HG03342 (cell line): ENCODE measurements around the gene SLC2A14.
"Not testable (repeated sequence)": the region's sequence is repeated elsewhere in the genome, so short reads cannot be mapped to it uniquely, and the experiment has no call there.

ENCODE experiments used
- ATAC-seq: cut with Tn5 transposase; IDR thresholded peaks from one replicate; pipeline ENCODE4 v1.9.1; 2021; ENCODE audit warnings: mild to moderate bottlenecking, moderate library complexity; ENCODE audit not compliant: unreplicated experiment

SLC2A14 gene

DNA sequence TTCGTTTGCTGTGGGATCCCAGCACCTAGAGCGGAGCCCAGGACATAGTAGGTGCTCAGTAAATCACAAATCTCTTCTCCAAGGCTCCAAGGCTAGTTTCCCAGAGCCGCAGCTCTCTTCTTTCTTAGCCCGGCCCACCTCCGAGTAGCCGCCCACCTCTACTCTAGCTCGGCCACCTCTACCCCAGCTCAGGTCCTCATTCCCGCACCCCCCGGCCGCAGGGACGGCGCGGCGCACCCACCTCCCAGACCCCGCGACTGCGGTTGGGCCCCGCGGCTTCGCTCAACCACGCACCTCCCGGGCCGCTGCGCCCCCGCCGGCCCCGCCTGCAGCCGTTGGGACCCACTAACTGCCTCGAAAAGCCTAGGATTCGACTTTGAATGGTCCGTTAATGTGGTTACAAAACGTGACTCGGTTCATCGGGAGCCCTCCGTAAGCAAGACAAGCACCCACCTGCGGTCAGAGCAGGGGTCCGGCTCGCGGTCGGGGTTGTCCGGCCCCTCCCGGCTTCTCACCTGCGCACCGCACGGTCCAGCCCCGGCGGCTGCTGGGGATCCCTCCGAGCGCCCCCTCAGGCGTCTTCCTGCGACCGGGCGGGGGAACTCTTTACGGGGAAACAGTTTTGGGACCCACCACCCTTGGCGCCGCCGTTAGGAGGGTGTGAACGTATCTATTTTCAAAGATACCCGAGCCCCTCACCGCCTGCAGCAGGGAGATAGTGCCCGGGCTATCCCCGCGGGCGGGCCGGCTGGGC lies at the start of gene SLC2A14:
TSS of gene SLC2A14 (minus strand) at position 350 of the 754 bp plus-strand sequence. CDS start 3,035 bp downstream, outside the sequence.
- ATAC-seq, result no peak

GRCh38 chr12:7921181-7921580 lies 48.5 kb upstream of the SLC2A14 start:
- not testable (repeated sequence) for ATAC-seq

DNA sequence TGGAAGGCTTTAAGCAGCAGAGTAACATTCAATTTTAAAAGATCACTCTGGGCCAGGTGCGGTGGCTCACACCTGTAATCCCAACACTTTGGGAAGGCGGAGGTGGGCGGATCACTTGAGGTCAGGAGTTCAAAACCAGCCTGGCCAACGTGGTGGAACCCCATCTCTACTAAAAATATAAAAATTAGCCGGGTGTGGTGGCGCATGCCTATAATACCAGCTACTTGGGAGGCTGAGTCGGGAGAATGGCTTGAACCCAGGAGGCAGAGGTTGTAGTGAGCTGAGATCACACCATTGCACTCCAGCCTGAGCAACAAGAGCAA lies 45.5 kb upstream of the SLC2A14 start:
- ATAC-seq, result not testable (repeated sequence)

DNA sequence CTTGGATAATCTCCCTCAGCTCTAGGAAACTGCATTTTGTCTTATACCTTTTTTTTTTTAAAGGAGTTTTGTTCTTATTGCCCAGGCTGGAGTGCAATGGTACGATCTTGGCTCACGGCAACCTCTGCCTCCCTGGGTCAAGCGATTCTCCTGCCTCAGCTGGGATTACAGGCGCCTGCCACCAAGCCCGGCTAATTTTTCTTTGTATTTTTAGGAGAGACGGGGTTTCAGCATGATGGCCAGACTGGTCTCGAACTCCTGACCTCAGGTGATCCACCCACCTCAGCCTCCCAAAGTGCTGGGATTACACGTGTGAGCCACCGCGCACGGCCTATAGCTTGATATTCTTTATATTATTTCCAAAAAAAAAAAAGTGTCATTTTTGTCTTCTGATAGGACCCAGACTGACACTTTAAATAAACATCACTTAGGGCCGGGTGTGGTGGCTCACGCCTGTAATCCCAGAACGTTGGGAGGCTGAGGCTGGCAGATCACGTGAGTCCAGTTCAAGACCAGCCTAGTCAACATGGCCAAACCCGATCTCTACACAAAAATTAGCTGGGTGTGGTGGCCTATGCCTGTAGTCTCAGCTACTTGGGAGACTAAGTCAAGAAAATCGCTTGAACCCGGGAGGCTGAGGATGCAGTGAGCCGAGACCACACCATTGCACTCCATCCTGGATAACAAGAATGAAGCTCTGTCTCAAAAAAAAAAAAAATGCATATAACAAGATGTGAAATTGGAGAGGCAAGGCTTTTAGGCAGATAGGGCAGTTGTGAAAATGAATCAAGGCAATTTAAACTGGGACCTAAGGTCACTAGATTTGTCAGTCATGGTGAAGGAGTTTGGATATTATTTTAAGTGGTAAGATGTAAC lies 44.9 kb upstream of the SLC2A14 start:
- ATAC-seq, result no peak

DNA sequence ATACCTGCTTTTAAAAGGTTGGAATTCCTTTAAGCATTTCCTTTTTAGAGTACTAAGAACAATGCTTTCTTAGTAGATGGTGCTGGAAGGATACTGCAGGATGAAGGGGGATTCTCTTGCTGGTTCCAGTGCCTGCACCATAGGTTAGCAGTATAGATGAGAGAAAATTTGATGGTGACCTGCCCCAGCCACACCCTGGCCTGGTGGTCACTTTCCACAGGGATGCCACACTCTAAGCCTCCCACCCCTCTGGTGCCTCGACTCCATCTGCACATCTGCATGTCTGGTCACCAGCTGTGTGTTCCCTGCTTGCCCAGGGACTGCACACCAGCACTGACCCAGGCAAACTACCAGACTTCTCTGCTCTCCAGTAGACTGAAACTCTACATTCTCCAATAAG lies 44.2 kb upstream of the SLC2A14 start:
- ATAC-seq, result no peak

DNA sequence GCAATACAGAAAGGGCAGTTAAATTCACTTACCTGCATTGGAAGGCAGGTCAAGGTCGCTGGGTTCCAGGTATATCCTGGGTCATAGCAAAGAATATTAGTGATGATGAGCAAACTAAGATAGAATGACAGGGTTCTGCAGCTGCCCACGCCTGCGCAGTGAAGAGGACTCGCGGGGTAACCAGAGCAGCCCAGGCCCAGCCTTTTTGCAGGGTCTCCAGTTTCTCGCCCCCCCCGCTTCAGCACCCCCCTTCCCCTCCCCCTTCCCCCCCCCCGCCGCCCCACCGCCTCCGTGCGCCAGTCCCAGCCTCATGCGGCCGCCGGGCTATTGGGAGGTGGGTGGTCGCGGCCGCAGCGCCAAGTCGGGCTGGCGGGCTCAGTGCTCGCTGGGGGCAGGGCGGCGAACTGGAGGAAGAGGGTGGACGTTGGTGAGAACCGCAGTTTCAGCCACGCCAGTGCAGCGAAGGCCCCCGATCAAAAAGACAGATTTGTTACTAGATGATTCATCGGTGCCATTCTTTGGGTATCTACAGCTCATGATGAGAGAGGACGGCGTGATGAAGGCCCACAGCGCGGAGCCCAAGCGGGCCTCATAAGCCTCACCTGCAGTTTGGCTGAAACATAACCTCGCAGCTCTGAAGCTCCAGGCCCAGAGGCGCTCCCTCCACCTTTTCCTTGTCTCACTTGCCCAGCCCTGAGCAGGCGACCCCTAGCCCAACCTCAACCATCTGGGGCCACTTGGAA lies 43.1 kb upstream of the SLC2A14 start:
- no peak for ATAC-seq

DNA sequence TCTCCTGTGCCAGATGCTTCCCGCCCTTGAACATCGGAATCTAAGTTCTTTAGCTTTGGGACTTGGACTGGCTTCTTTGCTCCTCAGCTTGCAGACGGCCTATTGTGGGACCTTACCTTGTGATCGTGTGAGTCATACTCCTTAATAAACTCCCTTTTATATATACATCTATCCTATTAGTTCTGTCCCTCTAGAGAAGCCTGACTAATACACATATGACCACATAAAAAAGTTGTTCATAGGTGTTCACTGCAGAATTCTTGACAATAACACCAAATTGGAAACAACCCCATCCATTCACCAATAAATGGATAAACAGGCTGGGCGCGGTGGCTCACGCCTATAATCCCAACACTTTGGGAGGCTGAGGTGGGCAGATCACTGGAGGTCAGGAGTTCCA lies 37.4 kb upstream of the SLC2A14 start:
- ATAC-seq, result not testable (repeated sequence)

DNA sequence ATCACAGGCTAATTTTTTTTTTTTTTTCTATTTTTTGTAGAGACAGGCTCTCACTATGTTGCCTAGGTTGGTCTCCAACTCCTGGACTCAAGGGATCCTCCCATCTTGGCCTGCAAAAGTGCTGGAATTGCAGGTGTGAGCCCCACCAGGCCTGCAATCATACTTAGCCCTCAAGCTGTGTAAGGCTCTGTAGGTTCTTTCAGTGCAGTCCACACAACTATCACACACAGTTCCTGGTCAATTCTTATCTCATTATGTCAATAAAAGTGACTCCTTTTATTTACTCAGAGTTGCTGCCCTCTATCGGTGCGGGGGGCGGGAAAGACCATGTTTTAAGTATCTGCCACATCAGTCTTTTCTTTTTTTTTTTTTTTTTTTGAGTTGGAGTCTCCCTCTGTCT lies 34.3 kb upstream of the SLC2A14 start:
- ATAC-seq, result no peak

- not testable (repeated sequence) for ATAC-seq
Observed at GRCh38 chr12:7906303-7906702, 33.6 kb upstream of the SLC2A14 start.

- ATAC-seq, result not testable (repeated sequence)
Observed at GRCh38 chr12:7905600-7906125, 32.9 kb upstream of the SLC2A14 start.

- no peak for ATAC-seq
Observed at GRCh38 chr12:7905071-7905470, 32.4 kb upstream of the SLC2A14 start.

DNA sequence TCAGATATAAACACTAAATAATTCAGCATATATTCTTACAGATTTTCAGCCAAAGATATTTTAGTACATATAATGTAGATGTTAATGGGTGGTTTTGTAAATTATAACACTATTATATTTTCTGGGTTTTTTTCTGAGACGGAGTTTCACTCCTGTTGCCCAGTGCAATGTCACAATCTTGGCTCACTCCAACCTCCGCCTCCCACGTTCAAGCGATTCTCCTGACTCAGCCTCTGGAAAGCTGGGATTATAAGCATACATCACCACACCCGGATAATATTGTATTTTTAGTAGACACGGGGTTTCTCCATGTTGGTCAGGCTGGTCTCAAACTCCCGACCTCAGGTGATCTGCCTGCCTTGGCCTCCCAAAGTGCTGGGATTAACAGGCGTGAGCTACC lies 29.7 kb upstream of the SLC2A14 start:
- ATAC-seq, result not testable (repeated sequence)

GRCh38 chr12:7899755-7900154 lies 27.0 kb upstream of the SLC2A14 start:
- ATAC-seq, result no peak

DNA sequence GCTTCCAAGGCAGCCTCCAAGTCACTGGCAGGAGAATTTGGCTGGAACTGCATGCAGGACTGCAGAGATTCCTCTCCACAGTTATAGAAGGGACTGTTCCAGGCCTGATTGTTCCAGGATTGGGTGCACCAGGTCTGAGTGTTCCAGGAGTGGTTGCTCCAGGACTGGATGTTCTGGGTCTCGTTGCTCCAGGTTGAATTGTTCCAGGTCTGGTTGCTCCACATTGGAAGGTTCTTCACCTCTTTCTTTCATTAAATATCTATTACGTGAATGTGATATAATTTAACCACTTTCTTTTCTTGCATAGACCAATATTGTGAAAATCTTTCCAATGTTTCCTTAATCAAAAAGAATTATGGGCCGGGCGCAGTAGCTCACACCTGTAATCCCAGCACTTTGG lies 24.0 kb upstream of the SLC2A14 start:
- ATAC-seq, result not testable (repeated sequence)

DNA sequence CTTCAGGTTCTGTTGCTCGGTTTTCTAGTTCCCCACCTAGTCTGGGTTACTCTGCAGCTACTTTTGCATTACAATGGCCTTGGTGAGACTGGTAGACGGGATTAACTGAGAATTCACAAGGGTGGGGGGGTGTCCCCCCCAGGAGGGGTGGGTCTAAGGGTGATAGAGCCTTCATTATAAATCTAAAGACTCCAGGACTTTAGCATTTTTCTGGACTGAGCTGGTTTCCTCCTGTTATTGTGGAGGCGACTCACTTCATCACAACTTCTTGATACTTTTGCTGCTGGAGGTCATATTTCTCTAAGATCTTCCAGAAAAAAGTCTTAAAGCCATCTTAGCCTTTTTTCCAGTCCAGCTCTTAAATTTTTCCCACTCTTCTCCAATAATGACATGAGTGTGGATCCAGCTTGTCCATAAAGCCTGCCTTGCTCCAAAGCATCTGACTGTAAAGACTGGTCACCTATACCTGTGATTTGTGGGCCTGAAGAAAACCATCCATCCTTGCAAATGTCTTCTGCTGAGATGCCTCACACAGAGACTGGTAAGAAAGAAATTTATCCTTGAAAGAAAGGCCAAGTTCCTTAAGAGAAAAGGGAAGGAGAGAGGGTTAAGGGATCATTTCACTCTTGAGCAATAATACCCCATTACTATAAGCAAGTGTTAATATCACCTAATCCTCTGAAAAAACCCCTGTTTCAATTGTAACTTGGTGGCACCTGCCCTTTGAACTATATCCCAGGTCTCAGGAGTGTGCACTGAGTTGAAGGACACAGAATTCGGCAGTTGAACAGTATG lies 19.7 kb upstream of the SLC2A14 start:
- no peak for ATAC-seq

DNA sequence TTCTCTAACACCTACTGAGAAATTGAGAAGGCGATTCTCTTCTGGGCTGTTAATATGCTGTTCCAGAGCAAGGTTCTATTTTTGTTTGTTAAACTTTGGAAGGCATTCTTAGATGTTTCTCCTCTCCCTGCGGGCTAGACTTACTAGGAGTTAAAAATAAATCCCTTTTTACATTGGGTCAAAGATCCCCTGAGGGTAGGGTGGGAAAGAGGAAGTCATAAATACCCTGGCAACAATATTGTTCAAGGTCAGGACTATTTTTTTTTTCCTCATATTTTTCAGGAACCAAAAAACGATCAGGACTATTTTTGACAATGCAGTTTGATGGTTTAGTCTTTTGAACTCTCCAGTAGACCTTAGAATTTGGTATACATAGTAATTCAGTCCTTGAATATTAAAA lies 12.0 kb upstream of the SLC2A14 start:
- ATAC-seq, result no peak

- ATAC-seq, result not testable (repeated sequence)
Observed at GRCh38 chr12:7881736-7882120, 9.0 kb upstream of the SLC2A14 start.

DNA sequence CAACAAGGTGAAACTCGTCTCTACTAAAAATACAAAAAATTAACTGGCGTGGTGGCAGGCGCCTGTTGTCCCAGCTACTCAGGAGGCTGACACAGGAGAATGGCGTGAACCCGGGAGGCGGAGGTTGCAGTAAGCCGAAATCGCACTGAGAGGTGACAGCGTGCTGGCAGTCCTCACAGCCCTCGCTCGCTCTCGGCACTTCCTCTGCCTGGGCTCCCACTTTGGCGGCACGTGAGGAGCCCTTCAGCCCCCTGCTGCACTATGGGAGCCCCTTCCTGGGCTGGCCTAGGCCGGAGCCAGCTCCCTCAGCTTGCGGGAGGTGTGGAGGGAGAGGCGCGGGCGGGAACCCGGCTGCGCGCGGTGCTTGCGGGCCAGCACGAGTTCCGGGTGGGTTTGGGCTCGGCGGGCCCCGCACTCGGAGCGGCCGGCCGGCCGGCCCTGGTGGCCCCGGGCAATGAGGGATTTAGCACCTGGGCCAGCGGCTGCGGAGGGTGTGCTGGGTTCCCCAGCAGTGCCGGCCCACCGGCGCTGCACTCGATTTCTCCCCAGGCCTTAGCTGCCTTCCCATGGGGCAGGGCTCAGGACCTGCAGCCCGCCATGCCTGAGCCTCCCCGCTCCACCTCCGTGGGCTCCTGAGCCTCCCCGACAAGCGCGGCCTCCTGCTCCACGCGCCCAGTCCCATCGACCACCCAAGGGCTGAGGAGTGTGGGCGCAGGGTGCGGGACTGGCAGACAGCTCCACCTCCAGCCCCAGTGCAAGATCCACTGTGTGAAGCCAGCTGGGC lies 8.4 kb upstream of the SLC2A14 start:
- not testable (repeated sequence) for ATAC-seq

DNA sequence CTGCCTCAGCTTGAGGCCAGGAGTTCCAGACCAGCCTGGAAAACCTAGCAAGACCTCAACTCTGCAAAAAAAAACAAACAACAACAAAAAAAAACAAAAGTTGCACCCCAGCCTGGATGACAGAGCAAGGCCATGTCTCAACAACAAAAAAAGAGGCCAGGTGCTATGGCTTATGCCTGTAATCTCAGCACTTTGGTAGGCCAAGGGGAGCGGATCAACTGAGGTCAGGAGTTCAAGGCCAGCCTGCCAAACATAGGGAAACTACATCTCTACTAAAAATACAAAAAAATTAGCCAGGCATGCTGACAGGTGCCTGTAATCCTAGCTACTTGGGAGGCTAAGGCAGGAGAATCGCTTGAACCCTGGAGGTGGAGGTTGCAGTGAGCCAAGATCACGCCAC lies 6.5 kb upstream of the SLC2A14 start:
- ATAC-seq, result no peak

DNA sequence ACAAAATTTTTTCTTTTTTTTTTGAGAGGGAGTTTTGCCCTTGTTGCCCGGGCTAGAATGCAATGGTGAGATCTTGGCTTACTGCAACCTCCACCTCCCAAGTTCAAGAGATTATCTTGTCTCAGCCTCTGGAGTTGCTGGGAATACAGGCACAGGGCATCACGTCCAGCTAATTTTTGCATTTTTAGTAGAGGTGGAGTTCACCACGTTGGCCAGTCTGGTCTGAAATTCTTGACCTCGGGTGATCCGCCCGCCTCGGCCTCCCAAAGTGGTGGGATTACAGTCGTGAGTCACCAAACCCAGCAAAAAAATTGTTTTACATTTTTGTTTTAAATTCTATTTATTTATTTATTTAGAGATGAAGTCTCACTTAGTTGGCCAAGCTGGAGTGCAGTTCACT lies 4.7 kb upstream of the SLC2A14 start:
- ATAC-seq, result no peak
